NCI-H526 (cell line): ENCODE data around the gene MAP3K15.
"Not testable (repeated sequence)": the region's sequence is repeated elsewhere in the genome, so short reads cannot be mapped to it uniquely, and the experiment has no call there.

Experiments used
- DNase-seq, 2 experiments: peaks; one replicate each; lab custom pipeline; 2025; lab: John Stamatoyannopoulos, UW

MAP3K15 gene

DNA sequence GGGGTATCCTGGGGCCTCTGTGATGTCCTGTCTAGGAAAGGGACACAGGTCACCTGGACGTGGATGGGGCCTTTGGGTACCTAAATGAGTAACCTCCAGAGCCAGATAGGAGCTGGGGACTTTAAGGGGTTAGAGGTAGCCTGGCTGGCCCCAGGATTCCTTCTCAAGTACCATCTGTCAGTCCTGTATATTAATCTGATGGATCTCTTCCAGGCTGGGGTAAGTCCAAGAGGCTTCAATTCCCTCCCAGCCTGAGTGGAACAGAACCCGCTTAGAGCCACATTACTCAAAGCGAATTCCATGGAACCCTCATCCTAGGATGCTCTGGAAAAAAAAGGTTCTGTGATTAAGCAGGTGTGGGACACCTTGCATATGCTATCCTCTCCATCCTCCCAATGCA lies 24.8 kb upstream of the MAP3K15 start:
- DNase-seq: no peak

DNA sequence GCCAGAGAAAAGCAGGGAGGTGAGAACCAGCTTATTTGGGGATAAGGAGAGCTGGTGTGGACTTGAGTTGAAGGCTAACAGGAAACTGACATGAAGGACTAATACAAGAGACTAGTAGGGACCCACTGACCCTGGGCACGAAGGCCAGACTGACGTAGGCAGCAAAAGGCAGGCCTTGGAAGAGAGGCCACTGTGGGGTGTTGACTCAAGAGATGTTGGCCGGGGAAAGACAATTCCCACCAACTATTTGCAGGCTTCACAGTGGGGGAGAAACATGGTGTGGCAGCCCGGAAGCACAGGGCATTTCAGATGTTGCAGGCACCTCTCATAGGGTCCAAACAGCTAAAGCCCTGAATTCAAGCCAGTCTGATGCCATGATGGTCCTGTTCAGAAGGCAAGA lies 24.4 kb upstream of the MAP3K15 start:
- no peak for DNase-seq

DNA sequence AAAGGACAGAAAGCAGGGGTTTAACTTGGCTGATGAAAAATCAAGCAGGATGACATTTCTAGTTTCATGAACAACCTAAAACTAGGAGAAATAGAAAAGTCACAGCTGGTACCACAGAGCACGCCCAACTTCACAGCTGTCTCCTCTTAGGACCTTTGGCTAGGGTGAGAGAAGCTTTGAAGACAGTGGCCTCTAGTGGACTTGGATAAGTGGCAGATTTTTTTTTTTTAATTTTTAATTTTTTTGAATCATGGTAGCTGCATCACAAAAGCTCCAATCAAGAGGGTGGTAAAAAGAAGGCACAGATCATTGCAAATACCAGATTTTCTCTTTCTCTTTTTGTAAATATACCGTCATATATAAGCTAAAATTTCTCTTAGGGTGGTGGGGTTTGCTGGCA lies 20.2 kb upstream of the MAP3K15 start:
- DNase-seq: peak in 1 of 2 experiments; percentile 54

DNA sequence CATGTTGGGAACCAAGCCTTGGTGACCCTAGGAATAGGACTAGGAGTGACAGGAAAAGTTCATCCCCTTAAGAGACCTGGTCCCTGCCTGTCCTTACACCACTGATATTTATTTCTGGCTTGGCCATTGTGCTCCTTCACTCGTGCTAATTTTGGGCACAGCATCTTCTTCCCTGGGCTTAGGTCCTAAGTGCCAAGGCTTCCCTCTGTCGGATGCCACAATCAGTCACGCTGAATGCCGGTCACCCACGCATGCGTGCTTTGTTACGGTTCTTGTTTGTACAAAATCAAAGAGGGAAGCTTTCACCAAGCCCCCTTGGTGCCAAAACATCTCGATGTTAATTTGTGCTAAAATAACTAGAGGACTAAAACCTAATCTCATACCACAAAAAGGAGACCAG lies 17.4 kb upstream of the MAP3K15 start:
- DNase-seq: no peak

DNA sequence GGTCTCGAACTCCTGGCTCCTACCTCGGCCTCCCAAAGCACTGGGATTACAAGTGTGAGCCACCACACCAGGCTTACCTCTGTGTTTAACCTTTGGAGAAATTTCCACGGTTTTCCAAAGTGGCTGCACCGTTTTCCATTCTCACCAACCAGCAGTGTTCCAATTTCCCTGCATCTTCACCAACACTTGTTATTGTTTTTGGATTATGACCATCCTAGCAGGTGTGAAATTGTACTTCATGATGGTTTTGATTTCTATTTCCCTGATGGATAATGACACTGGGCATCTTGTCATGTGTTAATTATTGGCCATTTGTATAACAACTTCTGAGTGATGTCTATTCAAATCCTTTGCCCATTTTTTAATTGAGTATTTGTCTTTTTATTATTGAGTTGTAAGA lies 2.7 kb upstream of the MAP3K15 start:
- DNase-seq: no peak

DNA sequence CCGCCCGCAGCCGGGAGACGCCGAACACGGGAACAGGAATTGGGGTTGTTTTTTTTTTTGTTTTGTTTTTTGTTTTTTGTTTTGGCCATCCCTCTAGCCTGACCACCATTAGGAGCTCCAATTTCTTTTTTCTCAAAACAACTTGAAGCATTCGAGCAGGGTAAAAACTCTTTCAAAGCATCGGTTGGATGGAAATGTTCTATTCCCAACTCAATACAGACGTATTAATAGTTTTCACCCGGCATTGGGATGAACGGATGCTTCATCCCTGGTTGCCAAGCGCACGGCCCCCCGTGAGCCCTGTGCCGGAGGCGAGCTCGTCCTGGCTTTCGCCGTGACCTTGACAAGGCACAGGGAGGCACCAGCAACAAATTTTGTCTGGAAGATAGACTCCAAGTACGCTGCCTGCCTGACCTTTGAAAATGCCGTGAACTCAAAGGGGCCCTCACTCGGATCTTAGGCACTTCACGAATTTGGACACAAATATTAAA lies 352 bp upstream of the MAP3K15 start:
- no peak for DNase-seq

DNA sequence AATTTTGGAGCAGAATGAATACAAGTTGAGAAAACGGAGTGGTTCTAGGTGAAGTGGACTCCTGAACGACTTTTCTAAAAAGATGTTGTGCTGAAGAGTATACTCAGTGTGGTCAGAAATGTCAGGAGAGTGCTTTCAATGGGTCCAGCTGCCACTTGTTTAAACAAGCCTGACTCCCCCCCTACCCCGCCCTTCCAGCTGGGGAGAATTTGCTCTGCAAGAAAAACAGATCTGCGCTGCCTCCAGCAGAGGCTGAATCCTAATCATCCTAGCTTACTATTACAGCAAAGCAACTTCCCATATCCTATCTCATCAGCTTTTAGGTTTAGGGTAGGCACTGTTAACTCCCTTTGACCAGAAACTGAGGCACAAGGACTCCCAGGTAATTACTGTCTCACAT lies 1.9 kb downstream of the MAP3K15 start:
- peak in 1 of 2 experiments; percentile 47 for DNase-seq

DNA sequence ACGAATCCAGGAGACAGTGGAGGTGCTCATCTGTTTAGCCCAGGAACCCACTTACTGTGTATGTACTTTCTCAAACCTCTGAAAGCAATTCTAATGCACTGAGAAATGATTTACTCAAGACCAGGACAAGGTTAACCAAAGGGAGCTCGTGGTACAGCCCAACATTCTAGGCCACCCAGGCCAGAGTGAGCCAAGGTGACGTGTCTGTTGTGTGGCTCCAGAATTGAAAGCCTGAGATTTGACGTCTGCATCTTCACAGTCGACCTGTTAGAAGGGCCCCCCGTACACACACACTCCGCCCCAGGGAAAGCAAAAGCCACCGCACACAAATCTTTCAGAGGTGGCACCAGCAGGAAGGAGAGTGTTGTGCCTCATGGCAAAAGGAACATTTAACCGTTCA lies 2.3 kb downstream of the MAP3K15 start:
- no peak for DNase-seq

DNA sequence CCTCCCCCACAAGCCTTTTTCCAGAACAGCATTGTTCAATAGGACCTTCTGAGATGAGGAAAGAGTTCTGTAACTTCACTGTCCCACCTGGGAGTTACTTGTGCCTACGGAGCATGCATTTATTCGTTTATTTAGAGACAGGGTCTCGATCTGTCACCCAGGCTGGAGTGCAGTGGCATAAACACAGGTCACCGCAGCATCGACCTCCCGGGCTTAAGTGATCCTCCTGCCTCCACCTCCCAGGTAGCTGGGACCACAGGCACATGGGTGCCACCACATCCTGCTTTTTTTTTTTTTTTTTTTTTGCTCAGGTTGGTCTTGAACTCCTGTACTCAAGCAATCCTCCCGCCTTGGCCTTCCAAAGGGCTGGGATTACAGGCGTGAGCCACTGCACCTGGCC lies 2.9 kb downstream of the MAP3K15 start:
- no peak for DNase-seq

DNA sequence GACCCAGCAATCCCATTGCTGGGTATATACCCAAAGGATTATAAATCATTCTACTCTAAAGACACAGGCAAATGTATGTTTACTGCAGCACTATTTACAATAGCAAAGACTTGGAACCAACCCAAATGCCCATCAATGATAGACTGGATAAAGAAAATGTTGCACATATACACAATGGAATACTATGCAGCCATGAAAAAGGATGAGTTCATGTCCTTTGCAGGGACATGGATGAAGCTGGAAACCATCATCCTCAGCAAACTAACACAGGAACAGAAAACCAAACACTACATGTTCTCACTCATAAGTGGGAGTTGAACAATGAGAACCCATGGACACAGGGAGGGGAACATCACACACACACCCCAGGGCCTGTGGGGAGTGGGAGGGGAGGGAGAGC lies 3.5 kb downstream of the MAP3K15 start:
- not testable (repeated sequence) for DNase-seq

DNA sequence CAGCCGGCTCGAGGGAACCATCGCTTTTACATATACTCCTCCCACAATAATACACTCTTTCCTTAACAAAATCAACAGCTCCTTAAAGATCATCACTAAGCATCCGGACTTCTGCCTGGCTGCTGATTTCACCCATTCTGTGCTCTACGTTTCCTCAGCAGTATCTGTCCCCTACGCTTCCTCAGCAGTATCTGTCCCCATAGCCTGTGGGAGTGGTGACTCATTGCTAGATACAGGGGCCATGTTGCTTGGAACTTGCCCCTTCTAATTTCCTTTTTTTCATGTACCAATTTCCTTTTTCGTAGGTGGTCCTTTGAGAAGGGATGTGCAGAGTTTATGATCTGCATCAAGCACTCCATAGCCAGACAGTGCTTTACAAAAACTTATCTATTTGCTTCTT lies 18.6 kb downstream of the MAP3K15 start:
- no peak for DNase-seq

DNA sequence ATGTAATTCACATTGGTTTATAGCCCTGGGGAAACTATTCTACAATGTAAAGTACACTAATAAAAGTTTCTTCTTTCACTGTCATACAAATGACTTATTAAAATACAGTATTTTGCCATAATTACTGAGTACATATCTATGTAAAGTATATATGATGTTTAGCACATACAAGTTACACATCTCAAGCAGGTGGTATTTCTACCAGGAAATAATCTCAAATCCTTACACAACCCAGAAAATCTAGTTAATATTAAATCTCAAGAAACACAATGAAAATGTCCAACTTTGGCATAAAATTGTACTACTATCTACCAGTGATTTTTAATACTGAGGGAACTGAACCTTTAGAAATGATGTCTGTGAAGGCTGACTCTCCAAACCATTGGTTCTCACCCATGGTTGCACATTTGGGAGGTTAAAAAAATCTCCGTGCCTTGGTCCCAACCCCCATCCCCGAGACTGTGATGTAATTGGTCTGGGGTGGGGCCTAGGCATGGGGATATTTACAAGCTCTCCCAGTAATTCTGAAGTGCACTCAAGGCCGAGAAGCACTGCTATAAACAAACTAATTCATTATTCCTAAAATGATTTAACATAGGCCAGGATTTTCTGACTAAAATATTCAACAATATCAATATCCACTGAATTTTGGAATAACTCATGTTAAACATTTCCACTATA lies 27.6 kb downstream of the MAP3K15 start:
- DNase-seq: no peak

DNA sequence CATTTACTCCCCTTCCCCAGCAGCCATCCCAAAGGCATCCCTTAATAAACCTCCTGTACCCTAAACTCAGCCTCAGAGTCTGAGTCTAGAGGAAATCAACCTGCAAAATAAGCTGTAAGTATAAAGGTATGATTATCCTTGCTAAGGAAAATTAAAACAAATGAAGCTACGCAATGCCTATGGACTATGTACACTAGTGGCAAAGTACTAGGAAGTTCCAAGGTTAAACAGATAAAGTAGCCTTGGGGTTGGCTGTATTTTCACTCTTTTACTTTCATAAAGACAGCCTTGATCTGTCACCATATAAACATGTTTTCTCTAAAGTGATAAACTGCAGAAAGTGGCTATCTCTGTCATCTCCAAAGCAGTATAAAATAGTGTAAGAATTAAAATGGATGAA lies 35.9 kb downstream of the MAP3K15 start:
- no peak for DNase-seq

DNA sequence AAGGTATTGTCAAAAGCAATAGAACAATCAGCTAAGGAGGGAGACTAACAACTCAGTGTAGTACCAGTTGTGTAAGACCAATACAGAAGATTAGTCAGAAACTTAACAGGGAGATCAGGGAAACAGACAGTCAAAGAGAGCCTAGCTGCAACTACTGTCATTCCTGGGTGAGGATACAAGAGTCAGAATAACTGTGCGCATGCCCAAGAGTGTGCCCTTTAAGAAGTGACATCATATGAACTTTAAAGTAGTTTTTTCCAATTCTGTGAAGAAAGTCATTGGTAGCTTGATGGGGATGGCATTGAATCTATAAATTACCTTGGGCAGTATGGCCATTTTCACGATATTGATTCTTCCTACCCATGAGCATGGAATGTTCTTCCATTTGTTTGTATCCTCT lies 46.9 kb downstream of the MAP3K15 start:
- not testable (repeated sequence) for DNase-seq

DNA sequence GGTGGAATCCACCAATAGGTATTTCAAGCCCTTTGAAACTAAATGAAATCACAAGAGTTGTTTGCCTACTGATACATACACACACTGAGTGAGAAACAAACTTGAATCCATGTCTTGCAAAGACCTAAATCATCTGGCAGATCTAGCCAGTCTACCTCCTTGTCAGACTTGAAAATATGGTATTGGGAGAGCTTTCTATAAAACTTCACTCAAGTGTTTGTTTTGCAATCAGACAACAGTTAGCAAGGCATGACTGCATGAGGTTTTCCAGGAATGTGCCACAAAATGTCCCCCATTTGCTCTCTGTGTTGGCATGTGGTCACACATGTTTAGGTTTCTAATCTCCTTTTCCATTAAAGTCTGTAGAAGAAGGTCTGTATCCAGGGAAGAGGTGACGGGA lies 52.4 kb downstream of the MAP3K15 start:
- no peak for DNase-seq

DNA sequence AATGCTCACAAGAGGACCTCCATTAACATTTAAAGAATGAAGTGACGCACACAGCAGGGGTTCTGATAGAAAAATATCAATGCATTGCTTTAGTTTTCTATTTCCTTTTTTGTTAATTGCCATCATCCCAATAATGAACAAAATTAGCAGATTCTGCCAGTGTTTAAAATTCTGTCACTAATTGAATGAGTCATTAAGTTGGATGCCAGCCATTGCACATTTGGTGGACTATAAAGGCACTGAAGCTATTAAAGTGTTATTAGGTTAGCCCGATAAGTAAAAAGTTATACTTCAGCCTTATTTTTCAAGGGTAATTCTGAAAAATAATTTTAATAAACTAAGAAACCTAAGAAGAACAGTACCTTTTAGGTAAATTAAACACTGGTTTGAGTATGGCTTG lies 53.1 kb downstream of the MAP3K15 start:
- DNase-seq: no peak

DNA sequence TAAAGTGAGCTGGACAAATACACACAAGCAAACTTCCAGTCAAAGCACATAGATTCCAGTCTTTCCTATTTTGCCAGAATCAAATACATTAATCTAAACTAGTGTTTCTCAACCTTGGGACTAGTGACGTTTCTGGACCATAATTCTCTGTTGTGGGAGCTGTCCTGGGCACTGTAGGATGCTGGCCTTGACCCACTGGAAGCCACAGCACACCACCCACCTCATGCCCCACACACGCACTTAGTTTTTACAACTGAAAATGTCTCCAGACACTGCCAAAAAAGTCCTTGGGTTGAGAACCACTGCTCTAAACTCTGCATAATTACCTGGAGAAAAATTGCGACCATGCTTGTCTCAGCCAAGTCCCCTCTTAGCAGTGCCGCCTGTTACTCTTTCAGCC lies 57.6 kb downstream of the MAP3K15 start:
- no peak for DNase-seq

DNA sequence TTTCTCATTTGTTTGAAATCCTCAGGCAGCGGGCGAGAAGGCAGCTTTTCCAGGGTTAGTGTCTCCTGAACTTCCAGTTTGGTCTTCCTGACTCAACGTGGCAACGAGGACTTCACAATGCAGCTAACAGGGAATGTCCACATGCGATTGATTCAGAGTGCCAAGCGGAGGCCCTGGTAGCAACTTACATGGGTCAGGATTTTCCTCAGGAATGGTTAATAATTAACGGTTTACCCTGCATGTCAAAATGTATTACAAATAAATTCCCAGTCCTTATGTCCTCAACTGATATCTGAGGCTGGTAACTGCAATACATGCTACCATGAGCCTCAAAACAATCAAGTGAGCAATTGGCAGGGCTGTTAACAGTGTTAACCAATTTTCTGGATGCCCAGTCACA lies 67.2 kb downstream of the MAP3K15 start:
- DNase-seq: no peak

DNA sequence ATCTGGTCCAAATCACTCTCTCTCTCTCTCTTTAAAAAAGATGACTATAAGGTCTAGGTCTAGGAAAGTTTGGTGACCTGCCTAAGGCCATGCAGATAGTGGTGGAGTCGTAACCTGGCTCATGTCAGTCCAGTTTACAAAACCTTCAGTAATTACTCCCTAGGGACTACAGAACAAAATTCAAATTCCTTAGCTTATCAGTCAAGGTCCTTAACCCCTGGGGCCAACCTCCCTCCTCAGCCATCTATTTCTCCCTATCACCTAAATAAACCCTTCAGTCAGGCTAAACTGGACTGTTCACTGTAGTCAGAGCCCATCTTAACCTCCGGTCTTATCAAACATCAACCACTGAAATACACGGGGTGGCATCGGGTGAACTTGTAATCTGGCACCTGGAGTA lies 68.9 kb downstream of the MAP3K15 start:
- peak in 1 of 2 experiments; percentile 5 for DNase-seq

DNA sequence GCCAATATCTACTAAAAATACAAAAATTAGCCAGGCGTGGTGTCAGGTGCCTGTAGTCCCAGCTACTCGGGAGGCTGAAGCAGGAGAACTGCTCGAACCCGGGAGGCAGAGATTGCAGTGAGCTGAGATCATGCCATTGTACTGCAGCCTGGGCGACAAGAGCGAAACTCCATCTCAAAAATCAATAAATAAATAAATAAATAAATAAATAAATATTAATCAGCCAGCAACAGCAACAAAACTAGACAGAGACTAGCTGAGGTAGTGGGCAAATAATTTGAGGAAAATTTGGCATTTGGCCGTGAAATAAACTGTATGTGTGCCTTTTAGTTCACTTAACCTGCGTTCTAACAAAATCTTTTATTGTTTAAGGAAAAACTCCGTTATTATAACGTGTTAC lies 69.5 kb downstream of the MAP3K15 start:
- not testable (repeated sequence) for DNase-seq

DNA sequence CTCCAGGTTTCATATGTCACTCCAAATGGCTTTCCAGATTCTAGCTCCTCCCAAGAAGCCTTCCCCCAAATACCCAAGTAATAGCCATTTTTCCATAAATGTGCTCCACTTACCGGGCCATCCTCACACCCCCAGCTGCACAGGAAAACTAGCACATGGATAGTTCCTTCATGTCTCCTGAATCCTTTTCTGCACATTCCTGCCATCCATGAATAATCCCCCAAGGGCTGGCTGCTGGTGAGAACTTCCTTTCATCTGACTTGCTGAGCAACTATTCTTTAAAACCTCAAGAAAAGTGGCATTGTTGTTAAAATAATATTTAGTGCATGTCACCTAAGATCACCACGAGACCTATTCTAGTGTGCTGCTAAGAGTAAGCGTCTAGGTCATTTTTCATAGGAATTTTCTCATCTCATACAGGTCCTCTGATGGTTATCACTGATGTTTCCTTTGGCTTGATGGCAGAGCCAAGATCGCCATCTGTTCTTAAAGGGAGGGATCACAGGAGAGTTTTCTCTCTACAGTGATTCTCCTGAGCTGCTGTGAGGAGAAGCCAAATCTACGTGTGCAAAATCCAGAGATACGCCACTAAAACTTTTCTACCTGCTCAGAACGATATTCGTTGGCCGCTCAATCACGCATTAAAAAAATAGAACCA lies 71.3 kb downstream of the MAP3K15 start:
- no peak for DNase-seq

DNA sequence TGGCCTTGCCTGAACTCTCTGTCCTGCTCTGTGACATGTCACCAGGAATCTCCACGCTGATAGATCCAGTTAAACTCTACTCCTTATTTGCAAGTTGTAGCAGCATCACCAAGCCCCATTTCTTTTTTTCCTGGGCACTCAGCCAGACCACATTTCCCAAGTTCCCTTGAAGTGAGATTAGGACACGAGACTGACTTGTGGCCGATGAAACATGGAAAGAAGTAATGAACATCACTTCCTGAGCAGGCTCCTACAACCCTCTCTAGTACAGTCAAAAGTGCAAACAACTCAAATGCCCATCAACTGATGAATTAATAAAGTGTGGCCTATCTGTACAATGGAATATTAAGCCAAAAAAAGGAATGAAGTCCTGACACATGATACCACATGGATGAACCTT lies 74.6 kb downstream of the MAP3K15 start:
- no peak for DNase-seq

DNA sequence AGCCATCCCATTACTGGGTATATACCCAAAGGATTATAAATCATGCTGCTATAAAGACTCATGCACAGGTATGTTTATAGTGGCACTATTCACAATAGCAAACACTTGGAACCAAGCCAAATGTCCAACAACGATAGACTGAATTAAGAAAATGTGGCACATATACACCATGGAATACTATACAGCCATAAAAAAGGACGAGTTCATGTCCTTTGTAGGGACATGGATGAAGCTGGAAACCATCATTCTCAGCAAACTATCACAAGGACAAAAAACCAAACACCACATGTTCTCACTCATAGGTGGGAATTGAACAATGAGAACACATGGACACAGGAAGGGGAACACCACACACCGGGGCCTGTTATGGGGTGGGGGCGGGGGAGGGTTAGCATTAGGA lies 92.6 kb downstream of the MAP3K15 start:
- DNase-seq: not testable (repeated sequence)

DNA sequence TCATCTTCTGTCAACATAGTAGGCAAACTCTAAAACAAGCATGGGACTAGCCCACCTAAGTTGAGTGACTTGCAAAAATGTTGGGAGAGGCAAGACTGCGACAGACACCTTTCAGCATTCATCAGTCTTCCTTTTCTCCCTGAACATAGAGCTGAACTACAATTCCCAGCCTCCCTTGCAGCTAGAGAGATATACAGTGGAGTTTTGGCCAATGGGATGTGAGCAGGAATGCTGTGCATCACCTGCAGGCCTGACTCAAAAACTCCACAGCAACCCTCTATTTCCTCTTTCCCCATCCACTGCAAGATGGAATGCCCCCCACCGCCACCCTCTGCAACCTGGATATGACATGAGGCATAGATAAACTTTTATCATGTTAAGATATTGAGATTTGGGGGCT lies 105.0 kb downstream of the MAP3K15 start:
- no peak for DNase-seq
